BE2C (cell line): ENCODE results near the gene TRANK1.
"Not testable (repeated sequence)": the region's sequence is repeated elsewhere in the genome, so short reads cannot be mapped to it uniquely, and the experiment has no call there.

ENCODE experiments used
- DNase-seq: peaks from one replicate; pipeline ENCODE4 v3.0.0-alpha.2; 2020
- H3K27me3 ChIP-seq: fragments of 250-450 bp; sonication (Bioruptor Pico); 2 replicates; pipeline ENCODE4 v1.5.1; 2020; ENCODE audit warnings: mild to moderate bottlenecking
- H3K36me3 ChIP-seq: fragments of 250-450 bp; sonication (Bioruptor Pico); 2 replicates; pipeline ENCODE4 v1.5.1; 2020; ENCODE audit warnings: mild to moderate bottlenecking
- H3K4me1 ChIP-seq: fragments of 250-450 bp; sonication (Bioruptor Pico); 2 replicates; pipeline ENCODE4 v1.5.1; 2020
- H3K4me3 ChIP-seq: 2 replicates; pipeline ENCODE4 v1.5.1; 2011; ENCODE audit warnings: low read depth, low read length
- H3K9me3 ChIP-seq: fragments of 250-450 bp; sonication (Bioruptor Pico); 2 replicates; pipeline ENCODE4 v1.5.1; 2020
- CTCF ChIP-seq: IDR thresholded peaks from 2 replicates; pipeline ENCODE4 v1.5.1; 2012; ENCODE audit warnings: mild to moderate bottlenecking, low read depth, low read length

TRANK1 gene

GRCh38 chr3:36954452-36955134, 9.7 kb upstream of the TRANK1 start:
- no peak overlapping the region for H3K4me3 ChIP-seq
- DNase-seq = no peak

GRCh38 chr3:36947814-36948213, 3.0 kb upstream of the TRANK1 start:
- not testable (repeated sequence) for H3K36me3 ChIP-seq, DNase-seq, H3K9me3 ChIP-seq, H3K4me3 ChIP-seq, H3K4me1 ChIP-seq, H3K27me3 ChIP-seq

More at GRCh38 chr3:36954452-36955134, 9.7 kb upstream of the TRANK1 start:
- no peaks in the 10 kb centered on the region for H3K36me3 ChIP-seq
- TF ChIP-seq CTCF = no peak
- no peaks in the 10 kb centered on the region for H3K9me3 ChIP-seq
- peaks cover 9% of the 10 kb centered on the region; the same call in 1 of the 2 replicates for H3K4me1 ChIP-seq
- H3K27me3 ChIP-seq = no peaks in the 10 kb centered on the region

GRCh38 chr3:36945333-36945980, 603 bp upstream of the TRANK1 start:
- no peaks in the 10 kb centered on the region for H3K4me1 ChIP-seq
- H3K9me3 ChIP-seq = no peaks in the 10 kb centered on the region
- no peak for DNase-seq
- no peaks in the 10 kb centered on the region for H3K27me3 ChIP-seq
- no peaks in the 10 kb centered on the region for H3K36me3 ChIP-seq
- H3K4me3 ChIP-seq = no peak overlapping the region
- TF ChIP-seq CTCF = no peak

- H3K4me3 ChIP-seq = peak overlapping the region; percentile 63
- TF ChIP-seq CTCF = no peak
- peak; percentile 51 for DNase-seq
Measured at GRCh38 chr3:36944012-36944640, 728 bp downstream of the TRANK1 start.

GRCh38 chr3:36943601-36944000, 1.3 kb downstream of the TRANK1 start:
- Histone ChIP-seq H3K27me3 (no peaks in the 10 kb centered on the region), H3K36me3 (no peaks in the 10 kb centered on the region), H3K4me1 (no peaks in the 10 kb centered on the region), H3K9me3 (no peaks in the 10 kb centered on the region), H3K4me3 (peak overlapping the region; percentile 63)
- no peak for DNase-seq
- TF ChIP-seq CTCF = no peak

More at GRCh38 chr3:36944012-36944640, 728 bp downstream of the TRANK1 start:
- H3K9me3 ChIP-seq = no peaks in the 10 kb centered on the region
- no peaks in the 10 kb centered on the region for H3K4me1 ChIP-seq
- no peaks in the 10 kb centered on the region for H3K36me3 ChIP-seq
- H3K27me3 ChIP-seq = no peaks in the 10 kb centered on the region

GRCh38 chr3:36942638-36943248, 2.1 kb downstream of the TRANK1 start:
- no peak for DNase-seq
- Histone ChIP-seq H3K4me1 (no peaks in the 10 kb centered on the region), H3K36me3 (no peaks in the 10 kb centered on the region)

More at GRCh38 chr3:36942638-36943248, 2.1 kb downstream of the TRANK1 start:
- H3K9me3 ChIP-seq = no peaks in the 10 kb centered on the region
- no peaks in the 10 kb centered on the region for H3K27me3 ChIP-seq
- H3K4me3 ChIP-seq = no peak overlapping the region
- TF ChIP-seq CTCF = no peak
